8988T (cell line): Measurements from ENCODE around the gene NOP56.
"Not testable (repeated sequence)": the region's sequence is repeated elsewhere in the genome, so short reads cannot be mapped to it uniquely, and the experiment has no call there.

Experiments used
- DNase-seq: peaks from one replicate; pipeline ENCODE4 v3.0.0; 2011

NOP56 gene

DNA sequence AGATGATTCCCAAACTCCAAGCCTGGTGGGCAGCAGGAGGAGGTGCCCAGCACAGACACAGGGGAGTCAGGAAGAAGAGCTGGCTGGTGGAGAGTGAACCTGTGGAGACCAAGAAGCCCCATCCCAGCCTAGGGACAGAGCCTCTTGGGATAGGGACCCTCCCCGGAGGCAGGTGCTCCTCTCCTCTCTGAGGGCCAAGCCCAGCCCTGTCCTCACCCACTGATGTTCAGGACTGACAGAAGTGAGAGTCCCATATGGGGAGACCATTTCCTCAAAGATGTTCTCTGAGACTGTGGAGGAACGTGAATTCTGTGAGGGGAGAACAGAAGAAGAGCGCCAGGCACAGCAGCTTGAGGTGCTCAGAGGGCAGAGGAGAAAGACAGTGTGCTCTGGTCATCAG lies 37.8 kb downstream of the NOP56 start:
- no peak for DNase-seq

- DNase-seq = no peak
Measured at GRCh38 chr20:2690718-2691117, 38.3 kb downstream of the NOP56 start.

- no peak for DNase-seq
Measured at GRCh38 chr20:2691127-2691526, 38.7 kb downstream of the NOP56 start.

GRCh38 chr20:2691663-2692035 lies 39.2 kb downstream of the NOP56 start:
- no peak for DNase-seq

- peak; percentile 98 for DNase-seq
Measured at GRCh38 chr20:2692036-2692885, 39.8 kb downstream of the NOP56 start, which contains the start of gene EBF4. EBF4 (plus strand) TSS chr20:2692780; CDS start chr20:2693646, 866 bp downstream.

DNA sequence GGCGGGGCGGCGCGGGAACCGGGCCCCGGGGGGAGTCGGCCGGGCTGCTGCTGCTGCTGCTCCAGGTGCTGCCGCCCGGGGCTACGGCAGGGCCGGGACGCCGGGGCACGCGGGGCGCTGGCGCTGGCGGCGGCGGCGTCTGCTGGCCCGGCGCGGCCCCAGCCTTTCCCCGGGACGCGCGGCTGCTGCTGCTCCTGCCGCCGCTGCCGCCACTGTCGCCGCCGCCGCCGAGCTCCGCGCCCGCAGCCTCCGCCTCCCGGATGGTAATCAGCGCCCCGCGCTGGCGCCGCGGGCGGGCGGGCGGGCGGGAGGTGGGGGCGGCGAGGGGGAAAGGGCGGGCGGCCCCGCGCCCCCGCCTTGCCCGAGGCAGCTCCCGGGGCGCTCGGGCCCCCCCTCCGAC lies 40.5 kb downstream of the NOP56 start:
- peak; percentile 86 for DNase-seq

DNA sequence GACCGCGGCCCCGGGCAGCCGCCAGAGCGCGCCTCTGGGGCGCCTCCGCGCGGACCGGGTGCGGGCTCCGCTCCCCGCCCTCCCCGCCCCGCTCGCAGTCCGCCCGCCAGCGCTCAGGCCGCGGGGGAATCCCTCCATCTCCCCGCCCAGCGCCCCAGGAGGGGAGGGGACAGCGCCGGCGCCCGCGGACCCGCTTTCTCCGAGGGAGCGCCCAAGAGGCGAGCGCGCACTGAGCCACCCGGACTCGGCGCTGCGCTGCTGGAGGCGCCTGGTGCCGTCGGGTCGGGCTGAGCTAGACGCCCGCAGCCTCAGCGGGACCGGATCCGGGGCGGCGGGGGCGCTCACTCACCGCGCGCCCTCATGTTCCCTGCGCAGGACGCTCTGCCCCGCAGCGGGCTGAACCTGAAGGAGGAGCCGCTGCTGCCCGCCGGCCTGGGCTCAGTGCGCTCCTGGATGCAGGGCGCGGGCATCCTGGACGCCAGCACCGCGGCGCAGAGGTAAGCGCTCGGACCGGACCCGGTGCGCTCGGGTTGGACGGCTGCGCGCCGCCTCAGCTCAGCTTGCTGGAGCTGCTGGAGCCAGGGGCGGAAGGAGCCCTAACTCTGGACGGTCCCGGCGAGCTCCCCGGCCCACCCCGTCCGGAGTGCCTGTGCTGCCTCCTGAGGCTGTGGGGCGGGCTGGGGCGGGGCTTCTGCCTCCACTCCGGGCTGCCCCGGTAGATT lies 41.0 kb downstream of the NOP56 start:
- peak; percentile 87 for DNase-seq

DNA sequence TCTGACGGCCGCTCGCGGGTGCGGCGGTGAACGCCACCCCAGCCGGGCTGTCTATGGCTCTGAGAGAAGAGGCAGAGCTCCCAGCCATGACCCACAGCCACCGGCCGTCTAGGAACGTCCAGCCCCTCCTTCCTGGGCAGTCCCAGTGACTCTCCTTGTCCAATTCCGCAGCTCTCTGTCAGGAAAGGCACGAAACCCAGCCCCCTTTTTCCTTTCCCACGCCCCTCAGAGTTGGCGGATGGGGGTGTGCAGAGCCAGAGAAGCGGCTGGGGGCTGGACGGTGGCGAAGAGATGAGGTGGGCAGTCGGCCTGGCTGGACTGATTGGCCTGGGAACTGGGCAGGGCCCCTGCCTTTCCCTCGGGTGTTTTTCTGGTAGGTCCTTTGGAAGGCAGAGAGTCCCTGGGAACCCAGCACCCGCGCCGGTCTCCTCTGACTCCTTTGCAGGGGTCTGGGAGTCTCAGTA lies 41.6 kb downstream of the NOP56 start:
- DNase-seq = peak; percentile 55

DNA sequence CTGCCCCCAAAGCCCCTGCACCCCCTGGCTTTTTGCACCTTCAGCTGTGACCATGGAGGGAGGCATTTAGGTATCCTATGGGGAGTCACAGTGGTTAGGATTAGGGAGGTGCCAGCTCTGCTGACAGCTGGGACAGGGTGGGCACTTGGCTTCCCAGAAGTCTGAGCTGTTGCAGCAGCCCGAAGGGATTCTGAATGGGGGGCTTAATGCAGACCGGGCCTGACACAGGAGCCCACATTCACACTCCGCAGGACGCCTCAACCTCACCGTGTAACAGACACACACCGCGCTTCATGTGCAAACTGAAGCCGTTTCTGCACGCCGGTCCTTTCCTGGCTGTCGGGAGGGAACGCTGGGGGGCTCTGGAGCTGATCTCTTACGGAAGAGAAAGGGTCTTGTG lies 42.1 kb downstream of the NOP56 start:
- no peak for DNase-seq

- no peak for DNase-seq
Measured at GRCh38 chr20:2695206-2695983, 43.0 kb downstream of the NOP56 start.

- not testable (repeated sequence) for DNase-seq
Measured at GRCh38 chr20:2695984-2696525, 43.6 kb downstream of the NOP56 start.

DNA sequence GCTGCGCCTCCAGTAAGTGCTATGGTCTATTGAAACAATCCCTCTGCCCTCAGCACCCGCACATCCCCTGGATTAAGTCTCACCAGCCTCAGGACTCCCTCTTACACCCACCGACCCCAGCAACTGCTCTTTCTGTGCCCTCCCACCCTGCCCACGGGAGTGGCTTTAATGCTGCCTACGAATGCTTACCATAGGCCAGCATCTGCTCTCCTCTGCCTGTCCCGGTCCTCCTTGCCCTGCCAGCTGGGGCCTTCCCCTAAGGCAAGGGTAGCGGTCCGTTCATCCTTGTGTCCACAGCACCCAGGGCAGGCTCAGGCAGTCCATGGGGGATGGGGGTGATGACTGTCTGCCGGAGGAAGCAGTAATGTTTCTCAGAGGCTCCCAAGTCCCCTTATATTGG lies 44.2 kb downstream of the NOP56 start:
- DNase-seq = no peak

DNA sequence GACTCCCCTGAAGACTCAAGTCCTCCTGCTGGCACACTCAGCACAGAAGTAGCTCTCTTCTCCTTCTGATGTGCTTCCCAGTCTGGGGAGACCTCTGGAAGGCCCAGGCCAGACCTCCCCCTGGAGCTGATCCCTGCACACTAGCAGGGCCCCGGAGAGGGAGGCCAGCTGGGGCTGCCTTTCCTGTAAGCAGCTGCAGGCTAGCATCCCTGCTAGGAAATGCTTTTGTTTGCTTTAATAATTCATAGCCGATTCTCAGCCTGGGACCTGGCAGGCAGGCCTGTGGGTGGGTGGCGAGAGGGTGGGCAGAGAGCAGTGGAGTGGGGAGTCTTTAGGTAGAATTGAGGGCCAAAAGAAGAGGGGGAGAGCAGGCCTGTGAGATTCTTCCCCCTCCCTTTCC lies 45.3 kb downstream of the NOP56 start:
- DNase-seq = no peak

GRCh38 chr20:2698186-2698817 lies 45.9 kb downstream of the NOP56 start:
- no peak for DNase-seq

GRCh38 chr20:2698912-2699311 lies 46.5 kb downstream of the NOP56 start:
- DNase-seq = no peak

GRCh38 chr20:2699775-2700413 lies 47.5 kb downstream of the NOP56 start:
- DNase-seq = no peak

- DNase-seq = no peak
Measured at GRCh38 chr20:2700913-2701620, 48.6 kb downstream of the NOP56 start.

DNA sequence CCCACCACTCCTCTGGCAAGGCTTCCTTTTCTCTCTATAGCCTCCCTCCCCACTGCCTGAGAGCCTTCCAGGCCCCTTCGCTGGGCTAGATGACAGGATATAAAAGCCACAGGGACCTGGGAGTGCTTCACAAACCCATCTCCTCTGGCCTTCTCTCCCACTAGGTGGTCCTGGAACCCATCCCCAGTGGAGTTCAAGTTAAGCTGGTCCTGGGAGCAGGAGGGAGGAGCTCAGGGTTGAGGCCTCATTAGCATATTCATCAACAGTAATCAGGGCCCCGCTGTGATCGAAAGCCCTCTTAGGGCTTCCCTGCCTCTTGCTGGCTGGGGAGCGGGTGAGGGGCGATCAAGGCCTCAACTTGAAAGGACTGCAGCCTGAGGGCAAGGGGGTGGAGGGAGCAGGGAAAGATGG lies 49.2 kb downstream of the NOP56 start:
- no peak for DNase-seq

- no peak for DNase-seq
Measured at GRCh38 chr20:2703716-2704475, 51.5 kb downstream of the NOP56 start.

GRCh38 chr20:2705931-2706645 lies 53.7 kb downstream of the NOP56 start:
- DNase-seq = no peak
